H1 (cell line): ENCODE data around the gene PDIA5. TPM values are rescaled to one million over a fixed set of nuclear protein-coding genes. Genes with fewer than 3 reads are reported as not detected.

Experiments used
- CHD2 ChIP-seq: IDR thresholded peaks from 2 replicates; pipeline ENCODE4 v1.6.1; 2012; ENCODE audit warnings: low read length, improper control_type of control experiment
- SRF ChIP-seq: IDR thresholded peaks from 2 replicates; pipeline ENCODE4 v1.6.1; 2011; ENCODE audit warnings: mild to moderate bottlenecking, low read depth, low read length, moderate library complexity
- polyA plus RNA-seq, 7 experiments: library from polyadenylated mRNA; depleted of rRNA in 3 of 7; stranded (reverse) in 5 of 7; unstranded in 2 of 7; fragments of >200 nt in 5 of 7; fragments of 200-250 nt in 2 of 7; gene quantifications; 1 replicate in 5 of 7; 2 replicates in 1 of 7; 4 replicates in 1 of 7; pipeline versions ENCODE4 v1.2.1 to v1.2.3, GENCODE V29; 2011 to 2013; ENCODE audit warnings: missing spikeins in 2 of 7, mixed read lengths in 2 of 7
- total RNA-seq: library from RNA; stranded (reverse); fragmentation: NEBNext Ultra II Directional; extraction: Animal tissue kit (Norgen Biotek cat#: 25700); gene quantifications from 2 replicates; pipeline ENCODE4 v1.2.1, GENCODE V29; 2021

Gene PDIA5
- total and polyA plus RNA-seq, 2 of the 8 experiments (the other 6 are each of a cell fraction or from before 2014, with no cell fraction given) = 18.2 to 32.8 TPM

- TF ChIP-seq SRF (no peak), CHD2 (no peak)
Observed at GRCh38 chr3:123075359-123075758, 8.5 kb downstream of the PDIA5 start (continued).
